CD4-positive, alpha-beta T cell treated with Interleukin-12 subunit alpha and Interleukin-12 subunit beta, for 1 hour (primary cell): ENCODE results near the gene FOXO3.

ENCODE experiments used
- DNase-seq: peaks from one replicate; pipeline ENCODE4 v3.0.0-alpha.2; 2020

The FOXO3 gene

GRCh38 chr6:108604156-108604555 is 43.4 kb downstream of the FOXO3 start:
- no peak for DNase-seq

GRCh38 chr6:108606250-108606690 is 45.6 kb downstream of the FOXO3 start:
- no peak for DNase-seq

- no peak for DNase-seq
Observed at GRCh38 chr6:108608453-108609275, 47.9 kb downstream of the FOXO3 start.

- DNase-seq: no peak
Observed at GRCh38 chr6:108609276-108609769, 48.6 kb downstream of the FOXO3 start.

GRCh38 chr6:108610270-108610839 is 49.6 kb downstream of the FOXO3 start:
- DNase-seq: no peak

GRCh38 chr6:108610957-108611586 is 50.4 kb downstream of the FOXO3 start:
- DNase-seq: no peak

- no peak for DNase-seq
Observed at GRCh38 chr6:108612852-108613251, 52.1 kb downstream of the FOXO3 start.

GRCh38 chr6:108616544-108616943 is 55.8 kb downstream of the FOXO3 start:
- DNase-seq: no peak

GRCh38 chr6:108616973-108617372 is 56.3 kb downstream of the FOXO3 start:
- no peak for DNase-seq

- no peak for DNase-seq
Observed at GRCh38 chr6:108618623-108619152, 58.0 kb downstream of the FOXO3 start.

GRCh38 chr6:108619431-108620197 is 58.9 kb downstream of the FOXO3 start:
- DNase-seq: no peak

GRCh38 chr6:108621117-108621516 is 60.4 kb downstream of the FOXO3 start:
- no peak for DNase-seq

- DNase-seq: no peak
Observed at GRCh38 chr6:108622641-108623298, 62.1 kb downstream of the FOXO3 start.

- DNase-seq: no peak
Observed at GRCh38 chr6:108623995-108624394, 63.3 kb downstream of the FOXO3 start.

GRCh38 chr6:108625581-108625980 is 64.9 kb downstream of the FOXO3 start:
- no peak for DNase-seq

- DNase-seq: no peak
Observed at GRCh38 chr6:108626777-108627176, 66.1 kb downstream of the FOXO3 start.

- DNase-seq: no peak
Observed at GRCh38 chr6:108627692-108628550, 67.2 kb downstream of the FOXO3 start.

GRCh38 chr6:108630050-108630714 is 69.5 kb downstream of the FOXO3 start:
- peak; percentile 13 for DNase-seq

GRCh38 chr6:108632441-108632840 is 71.7 kb downstream of the FOXO3 start:
- DNase-seq: no peak

GRCh38 chr6:108633436-108633835 is 72.7 kb downstream of the FOXO3 start:
- DNase-seq: no peak
